ENCODE results near the gene VWA5B1. TPM values are rescaled to one million over a fixed set of nuclear protein-coding genes. Genes with fewer than 3 reads are reported as not detected.

VWA5B1 gene
- total RNA-seq, 4 donors from 2014 or later, result not detected

- TF ChIP-seq POLR2A (IDR thresholded peaks at IDR 0.05), result no peak
- TF ChIP-seq CTCF (IDR thresholded peaks at IDR 0.05), result no peak
- TF ChIP-seq EP300 (IDR thresholded peaks at IDR 0.05), result no peak
- Histone ChIP-seq H3K9me3 (no peaks in the 10 kb centered on the region), H3K27me3 (peaks cover 0 to 51% of the 10 kb centered on the region in 2 donors), H3K27ac (no peak overlapping the region), H3K36me3 (no peaks in the 10 kb centered on the region), H3K4me1 (no peaks in the 10 kb centered on the region), H3K4me3 (no peak overlapping the region)
- WGBS, 2 donors, result 28 to 32% methylated on average over 7 to 8 of the region's 8 CpGs
- no peak for DNase-seq (ENCODE audit: low spot score in 2 of 2)
Measured at GRCh38 chr1:20373286-20373685, 82.6 kb downstream of the VWA5B1 start.

- H3K27ac ChIP-seq, result no peak overlapping the region
- DNase-seq (ENCODE audit: low spot score in 2 of 2), result no peak
- 62 to 63% methylated on average over 2 of the region's 2 CpGs for WGBS, 2 donors
- H3K27me3 ChIP-seq, result peaks cover 0 to 46% of the 10 kb centered on the region in 2 donors
- no peaks in the 10 kb centered on the region for H3K4me1 ChIP-seq
- H3K36me3 ChIP-seq, result no peaks in the 10 kb centered on the region
- no peak for TF ChIP-seq CTCF (IDR thresholded peaks at IDR 0.05)
- TF ChIP-seq EP300 (IDR thresholded peaks at IDR 0.05), result no peak
- TF ChIP-seq POLR2A (IDR thresholded peaks at IDR 0.05), result no peak
- H3K9me3 ChIP-seq, result no peaks in the 10 kb centered on the region
- no peak overlapping the region for H3K4me3 ChIP-seq
Measured at GRCh38 chr1:20373764-20374163, 83.1 kb downstream of the VWA5B1 start.

GRCh38 chr1:20375563-20375962 lies 84.9 kb downstream of the VWA5B1 start:
- Histone ChIP-seq H3K4me1 (peaks cover 0 to 3% (median 0%) of the 10 kb centered on the region in 4 donors), H3K9me3 (no peaks in the 10 kb centered on the region), H3K27ac (no peak overlapping the region), H3K4me3 (no peak overlapping the region), H3K27me3 (peaks cover 0 to 31% of the 10 kb centered on the region in 2 donors), H3K36me3 (no peaks in the 10 kb centered on the region)
- no peak for DNase-seq (ENCODE audit: low spot score in 2 of 2)
- no peak for TF ChIP-seq POLR2A (IDR thresholded peaks at IDR 0.05)
- TF ChIP-seq CTCF (IDR thresholded peaks at IDR 0.05), result no peak
- TF ChIP-seq EP300 (IDR thresholded peaks at IDR 0.05), result no peak
- 48 to 62% methylated on average over 8 of the region's 8 CpGs for WGBS, 2 donors

GRCh38 chr1:20376171-20376570 lies 85.5 kb downstream of the VWA5B1 start:
- Histone ChIP-seq H3K36me3 (no peaks in the 10 kb centered on the region), H3K27me3 (peaks cover 0 to 25% of the 10 kb centered on the region in 2 donors), H3K9me3 (no peaks in the 10 kb centered on the region), H3K4me1 (peaks cover 0 to 8% (median 0%) of the 10 kb centered on the region in 4 donors), H3K27ac (no peak overlapping the region), H3K4me3 (no peak overlapping the region)
- DNase-seq (ENCODE audit: low spot score in 2 of 2), result no peak
- 60 to 75% methylated on average over 4 of the region's 4 CpGs for WGBS, 2 donors
- TF ChIP-seq CTCF (IDR thresholded peaks at IDR 0.05), result no peak
- TF ChIP-seq EP300 (IDR thresholded peaks at IDR 0.05), result no peak
- no peak for TF ChIP-seq POLR2A (IDR thresholded peaks at IDR 0.05)

- peak in 1 of 2 donors; percentile 17 for DNase-seq (ENCODE audit: low spot score in 2 of 2)
- H3K36me3 ChIP-seq, result no peaks in the 10 kb centered on the region
- peak; percentile 46 to 60 (median 48) for TF ChIP-seq CTCF (IDR thresholded peaks at IDR 0.05)
- no peak for TF ChIP-seq POLR2A (IDR thresholded peaks at IDR 0.05)
- H3K4me3 ChIP-seq, result no peak overlapping the region
- H3K4me1 ChIP-seq, result peaks cover 0 to 8% (median 0%) of the 10 kb centered on the region in 4 donors
- WGBS, 2 donors, result 17 to 28% methylated on average over 4 to 7 of the region's 8 CpGs
- H3K27me3 ChIP-seq, result peaks cover 0 to 17% of the 10 kb centered on the region in 2 donors
- H3K27ac ChIP-seq, result no peak overlapping the region
- no peaks in the 10 kb centered on the region for H3K9me3 ChIP-seq
Measured at GRCh38 chr1:20376880-20377494, 86.3 kb downstream of the VWA5B1 start.

Data from tibial nerve (tissue), 4 donors.